Measurements from ENCODE around the gene DUT.

GRCh38 chr15:48363474-48363873, 32.2 kb downstream of the DUT start:
- TF ChIP-seq CTCF (conservative IDR thresholded peaks at IDR 0.05 in 1 of 2, IDR thresholded peaks at IDR 0.05 in 1 of 2; ENCODE audit: extremely low read depth in 1 of 2, insufficient read depth in 1 of 2, low read depth in 1 of 2, low read length in 2 of 2) (no peak), EZH2 (IDR thresholded peaks at IDR 0.05; ENCODE audit: borderline replicate concordance, low read length) (no peak)

Data from mammary epithelial cell (primary cell).